Activated CD8-positive, alpha-beta T cell treated with anti-CD3 and anti-CD28 coated beads for 36 hours (primary cell): ENCODE data around the gene EPB41. TPM values are rescaled to one million over a fixed set of nuclear protein-coding genes. Genes with fewer than 3 reads are reported as not detected.

Experiments
- ATAC-seq: fragments of 200-7000 bp; cut with Tn5 transposase; one replicate; pipeline ENCODE4 v1.10.0; 2021; ENCODE audit warnings: mild to moderate bottlenecking, moderate library complexity
- CTCF ChIA-PET: fragments of 350-600 bp; sonication (Branson Sonifier 250); formaldehyde crosslinking; loops from one replicate; lab custom pipeline; 2021; ENCODE audit warnings: antibody characterized with exemption; lab: Charles Lee
- POLR2A ChIA-PET: fragments of 350-600 bp; sonication (Branson Sonifier 250); formaldehyde crosslinking; loops from one replicate; lab custom pipeline; 2021; ENCODE audit warnings: antibody characterized with exemption; lab: Charles Lee
- DNase-seq: peaks from one replicate; pipeline ENCODE4 v3.0.0-alpha.2; 2020
- H3K27ac Mint-ChIP-seq: one replicate; pipeline ENCODE4 v1.8.0; 2021; ENCODE audit warnings: mild to moderate bottlenecking, mixed read lengths
- H3K27me3 Mint-ChIP-seq: one replicate; pipeline ENCODE4 v1.8.0; 2021; ENCODE audit warnings: mixed read lengths
- H3K36me3 Mint-ChIP-seq: one replicate; pipeline ENCODE4 v1.8.0; 2021; ENCODE audit warnings: low read depth, mixed read lengths
- H3K4me1 Mint-ChIP-seq: one replicate; pipeline ENCODE4 v1.8.0; 2021; ENCODE audit warnings: low read depth, mixed read lengths
- H3K4me3 Mint-ChIP-seq: one replicate; pipeline ENCODE4 v1.8.0; 2021; ENCODE audit warnings: mild to moderate bottlenecking, moderate library complexity, mixed read lengths
- H3K9me3 Mint-ChIP-seq: one replicate; pipeline ENCODE4 v1.8.0; 2021; ENCODE audit warnings: mixed read lengths
- intact Hi-C: fragments of 100-400 bp; cut with micrococcal nuclease; formaldehyde crosslinking; loops from one replicate; pipeline ENCODE4 v1.10.0; 2022
- total RNA-seq, 2 experiments: library from RNA; stranded (reverse); gene quantifications; one replicate each; pipeline ENCODE4 v1.2.3, GENCODE V29; 2021
- TF ChIP-seq, protein P1 (sequence below): fragments of 200-600 bp; IDR thresholded peaks from one replicate; pipeline ENCODE4 v1.8.0; 2022; ENCODE audit warnings: antibody characterized with exemption, mild to moderate bottlenecking

The EPB41 gene
- total RNA-seq, 2 experiments from 2014 or later = 74.9 to 80.3 TPM

DNA sequence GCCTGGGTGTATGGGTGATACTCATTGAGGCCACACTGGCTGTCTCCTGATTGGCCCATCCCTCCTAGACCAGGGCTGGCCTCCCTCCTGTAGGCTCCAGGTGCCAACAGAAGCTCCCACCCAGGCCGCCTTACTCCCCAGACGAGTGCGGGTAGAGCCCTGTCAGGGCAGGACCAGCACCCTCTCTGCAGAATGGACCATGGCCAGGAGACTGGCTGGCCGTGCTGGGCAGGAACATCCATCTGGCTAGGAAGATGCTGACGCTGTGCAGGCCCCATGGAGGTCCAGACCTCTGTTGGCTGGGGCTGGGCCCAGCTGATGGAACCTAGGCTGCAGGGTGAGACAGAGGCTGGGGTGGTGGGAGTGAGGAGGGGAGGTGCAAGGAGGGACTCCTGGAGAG, 25.0 kb upstream of the EPB41 start:
- no peak for ATAC-seq
- no peak overlapping the region for H3K27ac Mint-ChIP-seq
- no peak for DNase-seq
- no peaks in the 10 kb centered on the region for H3K9me3 Mint-ChIP-seq
- TF ChIP-seq, protein P1, sequence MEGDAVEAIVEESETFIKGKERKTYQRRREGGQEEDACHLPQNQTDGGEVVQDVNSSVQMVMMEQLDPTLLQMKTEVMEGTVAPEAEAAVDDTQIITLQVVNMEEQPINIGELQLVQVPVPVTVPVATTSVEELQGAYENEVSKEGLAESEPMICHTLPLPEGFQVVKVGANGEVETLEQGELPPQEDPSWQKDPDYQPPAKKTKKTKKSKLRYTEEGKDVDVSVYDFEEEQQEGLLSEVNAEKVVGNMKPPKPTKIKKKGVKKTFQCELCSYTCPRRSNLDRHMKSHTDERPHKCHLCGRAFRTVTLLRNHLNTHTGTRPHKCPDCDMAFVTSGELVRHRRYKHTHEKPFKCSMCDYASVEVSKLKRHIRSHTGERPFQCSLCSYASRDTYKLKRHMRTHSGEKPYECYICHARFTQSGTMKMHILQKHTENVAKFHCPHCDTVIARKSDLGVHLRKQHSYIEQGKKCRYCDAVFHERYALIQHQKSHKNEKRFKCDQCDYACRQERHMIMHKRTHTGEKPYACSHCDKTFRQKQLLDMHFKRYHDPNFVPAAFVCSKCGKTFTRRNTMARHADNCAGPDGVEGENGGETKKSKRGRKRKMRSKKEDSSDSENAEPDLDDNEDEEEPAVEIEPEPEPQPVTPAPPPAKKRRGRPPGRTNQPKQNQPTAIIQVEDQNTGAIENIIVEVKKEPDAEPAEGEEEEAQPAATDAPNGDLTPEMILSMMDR = no peak
- no peaks in the 10 kb centered on the region for H3K27me3 Mint-ChIP-seq
- POLR2A ChIA-PET = interaction anchor here (1.0 to 1.3 kb wide), 2 partner anchors 10 to 21 kb away, joined by 3 read pairs; no protein-coding TSS in a partner anchor
- H3K4me1 Mint-ChIP-seq = peaks cover 54% of the 10 kb centered on the region
- intact Hi-C loops = no loop called here
- peak overlapping the region; percentile 2 for H3K4me3 Mint-ChIP-seq
- H3K36me3 Mint-ChIP-seq = no peaks in the 10 kb centered on the region
- CTCF ChIA-PET = interaction anchor here (1.0 kb wide), 2 partner anchors 25 to 144 kb away, joined by 3 to 5 read pairs; no protein-coding TSS in a partner anchor

DNA sequence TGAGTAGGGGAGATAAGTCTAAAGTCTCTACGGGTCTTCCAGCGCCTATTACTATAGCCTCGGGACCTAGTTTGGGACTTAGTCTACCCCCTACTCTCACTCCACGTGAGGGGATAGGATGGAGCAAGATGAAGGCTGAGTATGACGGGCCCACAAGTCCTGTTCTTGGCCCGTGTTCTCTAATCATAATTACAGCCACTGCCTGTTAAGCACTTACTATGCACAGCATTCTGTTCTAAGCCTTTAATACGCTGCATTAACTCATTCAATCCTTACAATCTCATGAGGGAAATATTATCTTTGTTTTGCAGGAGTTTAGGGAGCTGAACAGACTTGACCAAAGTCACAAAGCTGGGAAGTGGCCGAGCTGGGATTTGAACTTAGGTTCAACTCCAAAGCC, 23.9 kb upstream of the EPB41 start:
- intact Hi-C loops = no loop called here

DNA sequence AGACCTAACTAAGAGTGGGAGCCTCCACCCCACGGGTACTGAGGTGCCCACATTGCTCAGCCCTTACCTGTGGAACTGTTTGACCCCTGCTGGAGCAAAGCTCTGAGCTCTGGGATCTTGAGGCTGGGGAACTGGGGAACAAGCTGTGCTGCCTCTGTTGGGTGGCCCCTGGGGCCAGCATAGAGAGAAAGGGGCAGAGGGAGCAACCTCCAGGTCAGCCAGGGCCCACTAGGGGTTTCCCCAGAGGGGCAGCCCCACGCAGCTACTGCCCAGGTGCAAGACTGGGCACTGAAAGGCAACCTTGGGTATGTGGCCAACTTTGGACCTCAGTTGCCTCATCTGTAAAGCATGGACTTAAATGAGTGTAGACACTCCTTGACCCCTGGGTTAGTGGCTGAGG, 23.5 kb upstream of the EPB41 start:
- Mint-ChIP-seq H3K4me1 (peaks cover 42% of the 10 kb centered on the region), H3K4me3 (no peak overlapping the region), H3K27ac (no peak overlapping the region), H3K9me3 (no peaks in the 10 kb centered on the region), H3K36me3 (no peaks in the 10 kb centered on the region), H3K27me3 (no peaks in the 10 kb centered on the region)
- DNase-seq (no peak), ATAC-seq (no peak)
- ChIA-PET POLR2A (interaction anchor here (0.8 to 1.3 kb wide), 4 partner anchors 9 to 243 kb away, joined by 3 read pairs; partner anchors contain the start of gene RNU11), CTCF (interaction anchor here (1.2 to 1.9 kb wide), 4 partner anchors 9 to 312 kb away, joined by 5 to 13 read pairs (median 6); no protein-coding TSS in a partner anchor)
- TF ChIP-seq, protein P1 = no peak
- intact Hi-C loops = no loop called here

More for the DNA sequence above, 23.9 kb upstream of the EPB41 start:
- ChIA-PET POLR2A (interaction anchor here (0.8 to 1.1 kb wide), 3 partner anchors 9 to 242 kb away, joined by 3 read pairs; partner anchors contain the start of gene RNU11), CTCF (interaction anchor here (1.2 to 1.9 kb wide), 4 partner anchors 8 to 312 kb away, joined by 5 to 13 read pairs (median 6); no protein-coding TSS in a partner anchor)
- H3K4me1 Mint-ChIP-seq = peaks cover 46% of the 10 kb centered on the region
- H3K27ac Mint-ChIP-seq = no peak overlapping the region
- TF ChIP-seq, protein P1 = no peak
- no peak for DNase-seq
- no peak overlapping the region for H3K4me3 Mint-ChIP-seq
- H3K9me3 Mint-ChIP-seq = no peaks in the 10 kb centered on the region
- no peak for ATAC-seq
- H3K27me3 Mint-ChIP-seq = no peaks in the 10 kb centered on the region
- no peaks in the 10 kb centered on the region for H3K36me3 Mint-ChIP-seq

DNA sequence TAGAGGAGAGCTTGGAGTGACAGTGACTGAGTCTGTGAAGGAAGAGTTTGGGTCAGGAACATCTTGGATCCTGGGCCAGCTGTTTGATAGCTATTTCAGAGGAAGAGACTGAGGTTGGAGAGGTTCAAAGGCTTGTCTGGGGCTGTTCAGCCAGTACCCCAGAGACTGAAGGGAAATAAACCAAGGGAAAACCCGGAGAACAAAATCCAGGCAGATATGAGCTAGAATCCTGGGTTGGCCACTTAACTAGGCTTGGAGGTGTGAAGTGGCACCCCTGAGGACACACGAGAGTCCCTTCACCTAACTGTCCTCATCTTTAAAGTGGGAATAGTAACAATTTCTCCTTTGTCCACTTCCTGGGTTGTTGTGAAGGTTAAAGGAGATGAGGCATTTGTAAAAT, 23.1 kb upstream of the EPB41 start:
- POLR2A ChIA-PET = interaction anchor here (0.8 to 1.3 kb wide), 4 partner anchors 9 to 243 kb away, joined by 3 read pairs; partner anchors contain the start of gene RNU11

More for the DNA sequence above, 23.1 kb upstream of the EPB41 start:
- DNase-seq (no peak), ATAC-seq (no peak)
- no peak overlapping the region for H3K4me3 Mint-ChIP-seq
- TF ChIP-seq, protein P1 = no peak
- peaks cover 38% of the 10 kb centered on the region for H3K4me1 Mint-ChIP-seq
- no peaks in the 10 kb centered on the region for H3K36me3 Mint-ChIP-seq
- no peak overlapping the region for H3K27ac Mint-ChIP-seq
- H3K27me3 Mint-ChIP-seq = no peaks in the 10 kb centered on the region
- intact Hi-C loops = no loop called here
- no peaks in the 10 kb centered on the region for H3K9me3 Mint-ChIP-seq
- CTCF ChIA-PET = interaction anchor here (1.2 to 1.9 kb wide), 4 partner anchors 9 to 311 kb away, joined by 5 to 13 read pairs (median 6); no protein-coding TSS in a partner anchor
